ENCODE measurements around the gene ILKAP. TPM values are rescaled to one million over a fixed set of nuclear protein-coding genes. Genes with fewer than 3 reads are reported as not detected.

The ILKAP gene, protein sequence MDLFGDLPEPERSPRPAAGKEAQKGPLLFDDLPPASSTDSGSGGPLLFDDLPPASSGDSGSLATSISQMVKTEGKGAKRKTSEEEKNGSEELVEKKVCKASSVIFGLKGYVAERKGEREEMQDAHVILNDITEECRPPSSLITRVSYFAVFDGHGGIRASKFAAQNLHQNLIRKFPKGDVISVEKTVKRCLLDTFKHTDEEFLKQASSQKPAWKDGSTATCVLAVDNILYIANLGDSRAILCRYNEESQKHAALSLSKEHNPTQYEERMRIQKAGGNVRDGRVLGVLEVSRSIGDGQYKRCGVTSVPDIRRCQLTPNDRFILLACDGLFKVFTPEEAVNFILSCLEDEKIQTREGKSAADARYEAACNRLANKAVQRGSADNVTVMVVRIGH
- polyA plus RNA-seq (78.5 and 82.6 TPM in 2 replicates), polyA minus RNA-seq (35.8 and 38.2 TPM in 2 replicates)

DNA sequence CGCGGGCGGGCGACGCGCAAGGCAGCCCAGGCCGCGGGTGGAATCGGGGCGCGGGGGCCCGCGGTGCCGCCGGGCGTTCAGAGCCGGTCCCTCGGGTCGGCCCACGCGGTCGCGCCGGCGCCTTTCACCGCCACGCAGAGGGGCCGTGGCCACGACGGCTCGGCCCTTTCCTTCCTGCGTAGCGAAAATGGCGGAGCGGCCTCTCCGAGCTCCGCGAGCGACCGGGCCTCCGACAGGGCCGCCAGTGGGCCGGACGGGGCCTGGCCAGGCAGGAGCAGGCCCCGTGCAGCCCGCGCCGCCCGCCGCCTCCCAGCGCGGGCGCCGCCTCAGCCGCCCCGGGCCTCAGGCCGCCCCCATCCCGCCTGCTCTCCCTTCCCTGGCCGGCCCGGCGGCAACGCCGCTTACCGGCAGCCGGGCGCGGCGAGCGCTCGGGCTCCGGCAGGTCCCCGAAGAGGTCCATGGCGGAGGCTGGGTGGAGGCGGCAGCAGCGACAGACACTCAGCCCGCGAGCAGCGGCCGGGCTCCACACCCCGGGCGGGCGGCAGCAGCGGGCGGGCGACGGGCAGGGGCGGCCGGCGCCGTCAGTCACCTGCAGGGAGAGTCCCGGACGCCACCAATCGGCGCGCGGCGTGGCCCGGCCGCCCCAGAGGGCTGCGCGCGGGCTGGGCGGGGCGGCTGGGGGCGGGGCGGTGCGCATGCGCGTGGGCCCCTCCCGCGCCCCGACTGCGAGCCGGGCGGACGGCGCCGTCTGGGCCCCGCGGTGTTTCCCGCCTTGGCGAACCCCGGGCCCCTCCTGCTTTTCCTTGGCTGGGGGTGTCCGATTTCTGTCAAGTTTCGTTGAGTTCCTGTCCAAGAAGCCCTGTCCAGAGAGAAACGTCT is at the start of gene ILKAP:
ILKAP (minus strand) TSS at position 602 of the 879 bp plus-strand sequence; CDS start at position 460, 142 bp downstream.
- no peaks in the 10 kb centered on the region for H3K9me3 ChIP-seq (ENCODE audit: low read length)
- peak; percentile 64 for TF ChIP-seq MXI1 (conservative IDR thresholded peaks at IDR 0.05; ENCODE audit: poor library complexity, severe bottlenecking)
- TF ChIP-seq POLR2AphosphoS5 (IDR thresholded peaks at IDR 0.05): peak; percentile 85
- TF ChIP-seq TAF1 (IDR thresholded peaks at IDR 0.05; ENCODE audit: low read depth): peak; percentile 58
- no peak for TF ChIP-seq EZH2 (IDR thresholded peaks at IDR 0.05; ENCODE audit: borderline replicate concordance, insufficient read depth, low read length, poor library complexity, severe bottlenecking)
- H3K36me3 ChIP-seq (ENCODE audit: insufficient read depth, low read length): no peaks in the 10 kb centered on the region
- peak within 1 kb of the TSS; percentile 84 for H3K4me3 ChIP-seq (ENCODE audit: low read length)
- peak within 1 kb of the TSS; percentile 80 for H3K9ac ChIP-seq (ENCODE audit: low read length)
- no peaks in the 10 kb centered on the region for H3F3A ChIP-seq (ENCODE audit: insufficient read depth, low read length, poor library complexity, severe bottlenecking)
- no peaks in the 10 kb centered on the region for H3K9me2 ChIP-seq (ENCODE audit: insufficient read depth, low read length)
- H4K20me1 ChIP-seq (ENCODE audit: insufficient read depth): peaks cover 3% of the 10 kb centered on the region
- no peaks in the 10 kb centered on the region for H3K27me3 ChIP-seq (ENCODE audit: insufficient read depth, low read depth, low read length)
- H3K27ac ChIP-seq (ENCODE audit: low read length): peak within 1 kb of the TSS; percentile 70
- peak within 1 kb of the TSS; percentile 98 for H2AFZ ChIP-seq (ENCODE audit: low read depth, low read length)
- peaks cover 46% of the 10 kb centered on the region for H3K79me2 ChIP-seq (replicated peaks; ENCODE audit: insufficient read depth, low read length)
- H3K4me2 ChIP-seq (ENCODE audit: low read length): peak within 1 kb of the TSS; percentile 81

DNA sequence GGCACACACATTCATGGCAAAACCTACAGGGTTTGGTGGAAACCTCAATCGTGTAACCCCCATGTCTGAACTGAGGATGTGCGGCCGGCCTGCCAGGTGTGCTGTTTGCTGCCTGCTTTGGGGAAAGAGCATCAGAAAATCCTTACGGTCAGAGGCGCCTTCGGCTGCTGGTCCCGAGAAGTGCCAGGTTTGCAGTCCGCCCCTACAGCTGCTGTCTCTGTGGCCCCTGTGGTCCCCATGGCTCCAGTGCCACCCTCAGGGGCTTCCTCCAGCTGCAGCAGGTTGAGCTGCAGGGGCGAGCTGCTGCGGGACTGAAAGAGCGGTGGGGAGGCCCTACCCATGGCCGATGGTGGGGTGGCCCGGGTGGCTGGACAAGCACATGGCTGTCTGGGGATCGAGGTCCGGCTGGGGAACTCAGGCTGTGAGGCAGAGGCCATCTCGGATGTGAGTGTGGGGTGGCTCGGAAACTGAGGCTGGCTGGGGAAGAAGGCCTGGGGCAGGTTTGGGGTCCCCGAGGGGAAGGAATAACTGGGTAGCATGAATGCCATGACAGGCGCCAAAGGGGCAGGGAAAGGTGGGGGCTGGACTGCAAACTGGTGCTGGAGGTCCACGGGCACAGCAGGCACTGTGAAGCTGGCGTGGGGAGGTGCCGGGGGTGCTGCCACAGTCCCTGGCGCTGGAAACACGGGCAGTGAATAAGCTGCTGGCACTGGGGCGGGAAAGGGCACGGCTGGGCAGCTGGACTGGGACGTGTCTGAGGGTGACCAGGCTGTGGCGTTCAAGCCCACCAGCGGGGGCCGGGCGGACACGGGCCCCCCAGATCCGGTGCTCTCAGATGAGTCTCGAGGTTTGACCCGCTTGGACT is 49.5 kb upstream of the ILKAP start:
- Histone ChIP-seq H3K9me3 (ENCODE audit: low read length) (no peaks in the 10 kb centered on the region), H2AFZ (ENCODE audit: low read depth, low read length) (no peak overlapping the region)
- TF ChIP-seq RAD21 (conservative IDR thresholded peaks at IDR 0.05): no peak
- TF ChIP-seq, protein P1, sequence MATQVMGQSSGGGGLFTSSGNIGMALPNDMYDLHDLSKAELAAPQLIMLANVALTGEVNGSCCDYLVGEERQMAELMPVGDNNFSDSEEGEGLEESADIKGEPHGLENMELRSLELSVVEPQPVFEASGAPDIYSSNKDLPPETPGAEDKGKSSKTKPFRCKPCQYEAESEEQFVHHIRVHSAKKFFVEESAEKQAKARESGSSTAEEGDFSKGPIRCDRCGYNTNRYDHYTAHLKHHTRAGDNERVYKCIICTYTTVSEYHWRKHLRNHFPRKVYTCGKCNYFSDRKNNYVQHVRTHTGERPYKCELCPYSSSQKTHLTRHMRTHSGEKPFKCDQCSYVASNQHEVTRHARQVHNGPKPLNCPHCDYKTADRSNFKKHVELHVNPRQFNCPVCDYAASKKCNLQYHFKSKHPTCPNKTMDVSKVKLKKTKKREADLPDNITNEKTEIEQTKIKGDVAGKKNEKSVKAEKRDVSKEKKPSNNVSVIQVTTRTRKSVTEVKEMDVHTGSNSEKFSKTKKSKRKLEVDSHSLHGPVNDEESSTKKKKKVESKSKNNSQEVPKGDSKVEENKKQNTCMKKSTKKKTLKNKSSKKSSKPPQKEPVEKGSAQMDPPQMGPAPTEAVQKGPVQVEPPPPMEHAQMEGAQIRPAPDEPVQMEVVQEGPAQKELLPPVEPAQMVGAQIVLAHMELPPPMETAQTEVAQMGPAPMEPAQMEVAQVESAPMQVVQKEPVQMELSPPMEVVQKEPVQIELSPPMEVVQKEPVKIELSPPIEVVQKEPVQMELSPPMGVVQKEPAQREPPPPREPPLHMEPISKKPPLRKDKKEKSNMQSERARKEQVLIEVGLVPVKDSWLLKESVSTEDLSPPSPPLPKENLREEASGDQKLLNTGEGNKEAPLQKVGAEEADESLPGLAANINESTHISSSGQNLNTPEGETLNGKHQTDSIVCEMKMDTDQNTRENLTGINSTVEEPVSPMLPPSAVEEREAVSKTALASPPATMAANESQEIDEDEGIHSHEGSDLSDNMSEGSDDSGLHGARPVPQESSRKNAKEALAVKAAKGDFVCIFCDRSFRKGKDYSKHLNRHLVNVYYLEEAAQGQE (IDR thresholded peaks at IDR 0.05; ENCODE audit: borderline replicate concordance): no peak
- no peak for TF ChIP-seq MXI1 (conservative IDR thresholded peaks at IDR 0.05; ENCODE audit: poor library complexity, severe bottlenecking)
- TF ChIP-seq, protein P2, sequence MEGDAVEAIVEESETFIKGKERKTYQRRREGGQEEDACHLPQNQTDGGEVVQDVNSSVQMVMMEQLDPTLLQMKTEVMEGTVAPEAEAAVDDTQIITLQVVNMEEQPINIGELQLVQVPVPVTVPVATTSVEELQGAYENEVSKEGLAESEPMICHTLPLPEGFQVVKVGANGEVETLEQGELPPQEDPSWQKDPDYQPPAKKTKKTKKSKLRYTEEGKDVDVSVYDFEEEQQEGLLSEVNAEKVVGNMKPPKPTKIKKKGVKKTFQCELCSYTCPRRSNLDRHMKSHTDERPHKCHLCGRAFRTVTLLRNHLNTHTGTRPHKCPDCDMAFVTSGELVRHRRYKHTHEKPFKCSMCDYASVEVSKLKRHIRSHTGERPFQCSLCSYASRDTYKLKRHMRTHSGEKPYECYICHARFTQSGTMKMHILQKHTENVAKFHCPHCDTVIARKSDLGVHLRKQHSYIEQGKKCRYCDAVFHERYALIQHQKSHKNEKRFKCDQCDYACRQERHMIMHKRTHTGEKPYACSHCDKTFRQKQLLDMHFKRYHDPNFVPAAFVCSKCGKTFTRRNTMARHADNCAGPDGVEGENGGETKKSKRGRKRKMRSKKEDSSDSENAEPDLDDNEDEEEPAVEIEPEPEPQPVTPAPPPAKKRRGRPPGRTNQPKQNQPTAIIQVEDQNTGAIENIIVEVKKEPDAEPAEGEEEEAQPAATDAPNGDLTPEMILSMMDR (IDR thresholded peaks at IDR 0.05; ENCODE audit: poor library complexity, severe bottlenecking): no peak
- TF ChIP-seq EP300 (conservative IDR thresholded peaks at IDR 0.05; ENCODE audit: poor library complexity, severe bottlenecking): no peak
- TF ChIP-seq EZH2 (IDR thresholded peaks at IDR 0.05; ENCODE audit: borderline replicate concordance, insufficient read depth, low read length, poor library complexity, severe bottlenecking): no peak
- TF ChIP-seq SMC3 (conservative IDR thresholded peaks at IDR 0.05; ENCODE audit: poor library complexity): no peak
- TF ChIP-seq POLR2AphosphoS5 (IDR thresholded peaks at IDR 0.05): no peak
- TF ChIP-seq TAF1 (IDR thresholded peaks at IDR 0.05; ENCODE audit: low read depth): no peak

More for the DNA sequence above, 49.5 kb upstream of the ILKAP start:
- H3K27me3 ChIP-seq (ENCODE audit: insufficient read depth, low read depth, low read length): no peaks in the 10 kb centered on the region
- H3F3A ChIP-seq (ENCODE audit: insufficient read depth, low read length, poor library complexity, severe bottlenecking): no peaks in the 10 kb centered on the region
- H3K9me2 ChIP-seq (ENCODE audit: insufficient read depth, low read length): no peaks in the 10 kb centered on the region
- H3K4me3 ChIP-seq (ENCODE audit: low read length): no peak overlapping the region
- H3K79me2 ChIP-seq (replicated peaks; ENCODE audit: insufficient read depth, low read length): no peaks in the 10 kb centered on the region
- no peaks in the 10 kb centered on the region for H3K36me3 ChIP-seq (ENCODE audit: insufficient read depth, low read length)
- no peaks in the 10 kb centered on the region for H4K20me1 ChIP-seq (ENCODE audit: insufficient read depth)
- H3K9ac ChIP-seq (ENCODE audit: low read length): no peak overlapping the region
- H3K4me2 ChIP-seq (ENCODE audit: low read length): no peak overlapping the region
- no peak overlapping the region for H3K27ac ChIP-seq (ENCODE audit: low read length)
